Mesodermal cell (in vitro differentiated cells): ENCODE results near the gene PRUNE2.

Source experiments
- H3K27ac ChIP-seq: 2 replicates; pipeline ENCODE4 v1.7.0; 2013; ENCODE audit warnings: mild to moderate bottlenecking, low read depth, low read length, moderate library complexity; ENCODE audit not compliant: severe bottlenecking
- H3K36me3 ChIP-seq: 2 replicates; pipeline ENCODE4 v1.7.1; 2013; ENCODE audit warnings: mild to moderate bottlenecking, low read length, moderate library complexity; ENCODE audit not compliant: control insufficient read depth, insufficient read depth
- H3K4me1 ChIP-seq: one replicate; pipeline ENCODE4 v1.7.1; 2013; ENCODE audit warnings: mild to moderate bottlenecking, low read length; ENCODE audit not compliant: insufficient read depth, control insufficient read depth, poor library complexity, severe bottlenecking
- H3K4me3 ChIP-seq: 2 replicates; pipeline ENCODE4 v1.7.0; 2013; ENCODE audit warnings: low read length, control low read depth, mild to moderate bottlenecking; ENCODE audit not compliant: insufficient read depth, poor library complexity, severe bottlenecking; ENCODE audit errors: extremely low read depth
- H3K9me3 ChIP-seq: 2 replicates; pipeline ENCODE4 v1.7.1; 2013; ENCODE audit warnings: mild to moderate bottlenecking, low read length, moderate library complexity; ENCODE audit not compliant: control insufficient read depth
- WGBS, 2 experiments: methylation state at CpG; one replicate each; pipeline ENCODE4 v1.1.5; 2013; ENCODE audit warnings: missing lambda C conversion rate in 2 of 2; ENCODE audit not compliant: insufficient coverage in 2 of 2; 5-methylcytosine and 5-hydroxymethylcytosine counted together

PRUNE2 gene

GRCh38 chr9:76585487-76586389, 320.2 kb downstream of the PRUNE2 start:
- H3K9me3 ChIP-seq = no peaks in the 10 kb centered on the region
- H3K4me3 ChIP-seq = no peak overlapping the region
- no peak overlapping the region for H3K27ac ChIP-seq
- no peaks in the 10 kb centered on the region for H3K36me3 ChIP-seq
- H3K4me1 ChIP-seq = no peaks in the 10 kb centered on the region
- 84 to 89% methylated on average over 3 to 4 of the region's 6 CpGs for WGBS, 2 experiments

- Histone ChIP-seq H3K4me3 (no peak overlapping the region), H3K4me1 (no peaks in the 10 kb centered on the region), H3K27ac (no peak overlapping the region), H3K36me3 (no peaks in the 10 kb centered on the region), H3K9me3 (no peaks in the 10 kb centered on the region)
- WGBS, 2 experiments = 88 to 93% methylated on average over 7 of the region's 7 CpGs
Observed at GRCh38 chr9:76583256-76583655, 322.7 kb downstream of the PRUNE2 start.

GRCh38 chr9:76581731-76582130, 324.2 kb downstream of the PRUNE2 start:
- H3K4me3 ChIP-seq = no peak overlapping the region
- H3K36me3 ChIP-seq = no peaks in the 10 kb centered on the region
- peaks cover 2% of the 10 kb centered on the region for H3K4me1 ChIP-seq
- H3K27ac ChIP-seq = no peak overlapping the region
- no peaks in the 10 kb centered on the region for H3K9me3 ChIP-seq
- no CpG with 5 or more reads among the region's 2 CpGs for WGBS, 2 experiments

GRCh38 chr9:76580820-76581219, 325.1 kb downstream of the PRUNE2 start:
- peaks cover 9% of the 10 kb centered on the region for H3K4me1 ChIP-seq
- no CpG with 5 or more reads among the region's 3 CpGs for WGBS, 2 experiments
- H3K27ac ChIP-seq = no peak overlapping the region
- H3K9me3 ChIP-seq = no peaks in the 10 kb centered on the region
- H3K36me3 ChIP-seq = no peaks in the 10 kb centered on the region
- no peak overlapping the region for H3K4me3 ChIP-seq

- Histone ChIP-seq H3K4me1 (peaks cover 14% of the 10 kb centered on the region), H3K4me3 (no peak overlapping the region), H3K9me3 (no peaks in the 10 kb centered on the region), H3K36me3 (no peaks in the 10 kb centered on the region), H3K27ac (no peak overlapping the region)
- WGBS, 2 experiments = 78 to 80% methylated on average over 6 to 7 of the region's 8 CpGs
Observed at GRCh38 chr9:76580188-76580587, 325.7 kb downstream of the PRUNE2 start.

GRCh38 chr9:76576344-76576743, 329.6 kb downstream of the PRUNE2 start:
- no peaks in the 10 kb centered on the region for H3K9me3 ChIP-seq
- H3K27ac ChIP-seq = peak overlapping the region; percentile 87
- no peak overlapping the region for H3K4me3 ChIP-seq
- H3K36me3 ChIP-seq = no peaks in the 10 kb centered on the region
- peaks cover 17% of the 10 kb centered on the region for H3K4me1 ChIP-seq
- WGBS, 2 experiments = 64 to 68% methylated on average over 4 to 5 of the region's 5 CpGs

GRCh38 chr9:76575761-76576160, 330.2 kb downstream of the PRUNE2 start:
- Histone ChIP-seq H3K36me3 (no peaks in the 10 kb centered on the region), H3K9me3 (peaks cover 3% of the 10 kb centered on the region), H3K4me1 (peaks cover 17% of the 10 kb centered on the region), H3K27ac (peak overlapping the region; percentile 87), H3K4me3 (no peak overlapping the region)
- WGBS, 2 experiments = no CpG with 5 or more reads among the region's 2 CpGs

- Histone ChIP-seq H3K4me1 (peaks cover 17% of the 10 kb centered on the region), H3K4me3 (no peak overlapping the region), H3K27ac (no peak overlapping the region), H3K36me3 (no peaks in the 10 kb centered on the region), H3K9me3 (peaks cover 5% of the 10 kb centered on the region)
- 89 to 96% methylated on average over 6 to 8 of the region's 9 CpGs for WGBS, 2 experiments
Observed at GRCh38 chr9:76573905-76574760, 331.8 kb downstream of the PRUNE2 start.

- no peaks in the 10 kb centered on the region for H3K36me3 ChIP-seq
- no peak overlapping the region for H3K4me3 ChIP-seq
- no peak overlapping the region for H3K27ac ChIP-seq
- H3K4me1 ChIP-seq = peaks cover 17% of the 10 kb centered on the region
- H3K9me3 ChIP-seq = peaks cover 5% of the 10 kb centered on the region
Observed at GRCh38 chr9:76573408-76573807, 332.5 kb downstream of the PRUNE2 start.

- H3K36me3 ChIP-seq = no peaks in the 10 kb centered on the region
- WGBS, 2 experiments = no CpG with 5 or more reads among the region's 3 CpGs
Observed at GRCh38 chr9:76572151-76572550, 333.8 kb downstream of the PRUNE2 start.

More at GRCh38 chr9:76572151-76572550, 333.8 kb downstream of the PRUNE2 start:
- no peak overlapping the region for H3K4me3 ChIP-seq
- peaks cover 17% of the 10 kb centered on the region for H3K4me1 ChIP-seq
- no peak overlapping the region for H3K27ac ChIP-seq
- H3K9me3 ChIP-seq = peaks cover 5% of the 10 kb centered on the region
